OCI-LY7 (cell line): ENCODE data around the gene GNE. TPM values are rescaled to one million over a fixed set of nuclear protein-coding genes. Genes with fewer than 3 reads are reported as not detected.
"Not testable (repeated sequence)": the region's sequence is repeated elsewhere in the genome, so short reads cannot be mapped to it uniquely, and the experiment has no call there.

Source experiments
- Bru-seq: library from RNA; stranded (reverse); fragments of 400-500 nt; gene quantifications from one replicate; lab custom pipeline; 2021; lab: Mats Ljungman, UMichigan
- BruChase-seq, 2 experiments: library from RNA; stranded (reverse); fragments of 400-500 nt; gene quantifications; one replicate each; lab custom pipeline; 2021; lab: Mats Ljungman, UMichigan
- BruUV-seq: library from RNA; stranded (reverse); fragments of 400-500 nt; replicated peaks from 2 replicates; lab custom pipeline; 2021; lab: Mats Ljungman, UMichigan
- CTCF ChIA-PET: fragments of 300-600 bp; sonication (Branson Sonifier 250); formaldehyde crosslinking; loops from one replicate; lab custom pipeline; 2022; ENCODE audit warnings: antibody characterized with exemption; ENCODE audit not compliant: unreplicated experiment; lab: Charles Lee
- POLR2A ChIA-PET: fragments of 300-600 bp; sonication (Branson Sonifier 250); formaldehyde crosslinking; loops from one replicate; lab custom pipeline; 2022; ENCODE audit warnings: antibody characterized with exemption; lab: Charles Lee
- DNase-seq: peaks from one replicate; pipeline ENCODE4 v3.0.0-alpha.2; 2015; ENCODE audit warnings: low spot score
- H2AFZ ChIP-seq: fragments of 200-600 bp; sonication (generic), shearing (Covaris generic); 2 replicates; pipeline ENCODE4 v1.6.1; 2014; ENCODE audit warnings: mild to moderate bottlenecking, antibody characterized with exemption, low read length, moderate library complexity
- H3K27ac ChIP-seq: fragments of 200-600 bp; sonication (generic); 2 replicates; pipeline ENCODE4 v1.5.1; 2014; ENCODE audit warnings: mixed run types, low read depth, mild to moderate bottlenecking, moderate library complexity, low read length, inconsistent platforms; ENCODE audit not compliant: poor library complexity, severe bottlenecking
- H3K36me3 ChIP-seq: fragments of 200-600 bp; sonication (generic); 2 replicates; pipeline ENCODE4 v1.6.1; 2014; ENCODE audit warnings: mild to moderate bottlenecking, antibody characterized with exemption, low read length, moderate library complexity, mixed read lengths; ENCODE audit not compliant: insufficient read depth
- H3K4me1 ChIP-seq: fragments of 200-600 bp; sonication (generic); 2 replicates; pipeline ENCODE4 v1.5.1; 2014; ENCODE audit warnings: mild to moderate bottlenecking, low read length; ENCODE audit not compliant: insufficient read depth, poor library complexity, severe bottlenecking
- H3K4me2 ChIP-seq: fragments of 200-600 bp; sonication (generic); 2 replicates; pipeline ENCODE4 v1.6.1; 2014; ENCODE audit warnings: mild to moderate bottlenecking, low read length
- H3K4me3 ChIP-seq: fragments of 200-600 bp; sonication (generic); 2 replicates; pipeline ENCODE4 v1.5.1; 2014; ENCODE audit warnings: mild to moderate bottlenecking, low read depth, low read length; ENCODE audit not compliant: poor library complexity, severe bottlenecking
- H3K79me2 ChIP-seq: fragments of 200-600 bp; sonication (generic); 2 replicates; pipeline ENCODE4 v1.6.1; 2016; ENCODE audit warnings: low read depth, mild to moderate bottlenecking, low read length, moderate library complexity, mixed read lengths; ENCODE audit not compliant: insufficient read depth
- H3K9me2 ChIP-seq: fragments of 200-600 bp; sonication (generic); 2 replicates; pipeline ENCODE4 v1.6.1; 2016; ENCODE audit warnings: mild to moderate bottlenecking, low read length, mixed read lengths; ENCODE audit not compliant: insufficient read depth
- H3K9me3 ChIP-seq: fragments of 200-600 bp; sonication (generic); 2 replicates; pipeline ENCODE4 v1.6.1; 2014; ENCODE audit warnings: mild to moderate bottlenecking, mixed run types, low read length, mixed read lengths
- H4K20me1 ChIP-seq: fragments of 200-600 bp; sonication (generic); 2 replicates; pipeline ENCODE4 v1.6.1; 2014; ENCODE audit warnings: mild to moderate bottlenecking, antibody characterized with exemption, low read length, moderate library complexity, mixed read lengths; ENCODE audit not compliant: insufficient read depth
- EZH2phosphoT487 ChIP-seq: fragments of 200-600 bp; sonication (generic); IDR thresholded peaks from 2 replicates; pipeline ENCODE4 v1.6.1; 2018; ENCODE audit warnings: low read depth, borderline replicate concordance, mild to moderate bottlenecking, mixed run types, antibody characterized with exemption, low read length, moderate library complexity, mixed read lengths
- intact Hi-C: fragments of 100-400 bp; cut with micrococcal nuclease; formaldehyde crosslinking; loops from one replicate; pipeline ENCODE4 v1.10.0; 2022; ENCODE audit not compliant: unreplicated experiment
- long read RNA-seq: library from polyadenylated mRNA; stranded (forward); transcript quantifications from one replicate; pipeline ENCODE4 v2.0.0, GENCODE V29; 2022
- total RNA-seq, 2 experiments: library from RNA; depleted of rRNA in 1 of 2; stranded (reverse); fragments of >200 nt in 1 of 2; shearing (Covaris generic) in 1 of 2; gene quantifications; 2 replicates each; pipeline ENCODE4 v1.2.3, GENCODE V29; 2014 to 2022
- TF ChIP-seq, protein P1 (sequence below): fragments of 200-600 bp; sonication (generic); conservative IDR thresholded peaks from 2 replicates; pipeline ENCODE4 v1.5.1; 2014; ENCODE audit warnings: mild to moderate bottlenecking, antibody characterized with exemption, low read length, moderate library complexity, mixed read lengths

Gene GNE, protein sequence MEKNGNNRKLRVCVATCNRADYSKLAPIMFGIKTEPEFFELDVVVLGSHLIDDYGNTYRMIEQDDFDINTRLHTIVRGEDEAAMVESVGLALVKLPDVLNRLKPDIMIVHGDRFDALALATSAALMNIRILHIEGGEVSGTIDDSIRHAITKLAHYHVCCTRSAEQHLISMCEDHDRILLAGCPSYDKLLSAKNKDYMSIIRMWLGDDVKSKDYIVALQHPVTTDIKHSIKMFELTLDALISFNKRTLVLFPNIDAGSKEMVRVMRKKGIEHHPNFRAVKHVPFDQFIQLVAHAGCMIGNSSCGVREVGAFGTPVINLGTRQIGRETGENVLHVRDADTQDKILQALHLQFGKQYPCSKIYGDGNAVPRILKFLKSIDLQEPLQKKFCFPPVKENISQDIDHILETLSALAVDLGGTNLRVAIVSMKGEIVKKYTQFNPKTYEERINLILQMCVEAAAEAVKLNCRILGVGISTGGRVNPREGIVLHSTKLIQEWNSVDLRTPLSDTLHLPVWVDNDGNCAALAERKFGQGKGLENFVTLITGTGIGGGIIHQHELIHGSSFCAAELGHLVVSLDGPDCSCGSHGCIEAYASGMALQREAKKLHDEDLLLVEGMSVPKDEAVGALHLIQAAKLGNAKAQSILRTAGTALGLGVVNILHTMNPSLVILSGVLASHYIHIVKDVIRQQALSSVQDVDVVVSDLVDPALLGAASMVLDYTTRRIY
- total RNA-seq (2014; rRNA removed; shearing (Covaris generic)) (12.9 and 15.5 TPM in 2 replicates), total RNA-seq (2022) (27.7 and 28.4 TPM in 2 replicates), Bru-seq, nascent RNA (percentile 63 among the genes with signal in this experiment), BruChase-seq, experiment 1, labeled RNA remaining after a 6-hour chase (percentile 57 among the genes with signal in this experiment), BruChase-seq, experiment 2, labeled RNA remaining after a 2-hour chase (percentile 75 among the genes with signal in this experiment)
- long read RNA-seq, partial matches to known transcripts, result 0 of 7 reads
- long read RNA-seq, other reads (novel, unspliced or antisense), result 7 of 7 reads

DNA sequence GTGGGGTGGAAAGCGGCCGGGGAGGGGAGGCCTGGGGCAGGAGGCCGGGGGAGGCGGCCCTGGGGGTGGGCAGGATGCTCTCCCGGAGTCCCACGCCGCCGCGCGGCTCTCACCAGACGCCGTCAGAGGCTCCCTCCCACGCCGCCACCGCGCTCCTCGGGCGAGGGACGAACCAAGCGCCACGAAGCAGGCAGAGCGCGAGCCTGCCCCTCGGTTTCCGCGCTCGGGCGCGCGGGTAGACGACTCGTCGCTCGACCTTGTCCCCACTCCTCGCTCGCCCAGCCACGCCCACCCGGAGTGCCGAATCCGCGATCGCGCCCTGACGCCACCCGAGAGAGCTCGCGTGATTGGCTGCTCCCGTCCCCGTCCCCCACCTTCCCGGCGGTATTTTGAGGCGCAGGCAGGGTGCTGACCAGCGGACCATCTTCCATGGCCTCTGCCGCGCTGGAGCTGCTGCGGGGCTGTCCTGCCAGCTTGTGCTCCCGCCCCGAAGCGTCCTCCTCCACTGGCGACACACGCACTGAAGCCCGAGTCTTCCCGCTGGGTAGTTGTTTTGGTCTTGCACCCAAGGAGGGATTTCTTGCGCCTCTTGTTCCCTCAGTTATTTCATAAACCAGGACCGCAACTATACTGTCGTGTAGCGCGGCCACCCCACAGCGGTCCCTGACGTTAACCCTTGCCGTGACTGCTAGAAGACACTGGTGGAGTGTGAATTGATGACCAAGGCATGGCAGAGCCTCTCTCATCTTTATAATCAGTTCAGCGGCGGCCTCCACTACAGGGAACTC is at the start of gene GNE:
GNE (minus strand) TSS at position 241 of the 788 bp plus-strand sequence. CDS start 9,093 bp downstream, outside the sequence.
- no TSS peak for BruUV-seq
- H3K4me2 ChIP-seq, result peak within 1 kb of the TSS; percentile 70
- no peaks in the 10 kb centered on the region for H3K9me3 ChIP-seq
- no peaks in the 10 kb centered on the region for H3K36me3 ChIP-seq
- H3K4me1 ChIP-seq, result peaks cover 10% of the 10 kb centered on the region
- ChIA-PET CTCF (no interaction called here), POLR2A (interaction anchor here (0.6 to 2.0 kb wide), 7 partner anchors 10 to 300 kb away, joined by 3 to 10 read pairs (median 3); partner anchors contain the start of gene CLTA)
- intact Hi-C loops, result loop anchor here (1.0 kb wide), 1 partner anchor 68 kb away; the partner anchor contains the start of gene CLTA
- peak within 1 kb of the TSS; percentile 33 for H3K27ac ChIP-seq
- H3K4me3 ChIP-seq, result peak within 1 kb of the TSS; percentile 79
- H4K20me1 ChIP-seq, result no peaks in the 10 kb centered on the region
- TF ChIP-seq, protein P1, sequence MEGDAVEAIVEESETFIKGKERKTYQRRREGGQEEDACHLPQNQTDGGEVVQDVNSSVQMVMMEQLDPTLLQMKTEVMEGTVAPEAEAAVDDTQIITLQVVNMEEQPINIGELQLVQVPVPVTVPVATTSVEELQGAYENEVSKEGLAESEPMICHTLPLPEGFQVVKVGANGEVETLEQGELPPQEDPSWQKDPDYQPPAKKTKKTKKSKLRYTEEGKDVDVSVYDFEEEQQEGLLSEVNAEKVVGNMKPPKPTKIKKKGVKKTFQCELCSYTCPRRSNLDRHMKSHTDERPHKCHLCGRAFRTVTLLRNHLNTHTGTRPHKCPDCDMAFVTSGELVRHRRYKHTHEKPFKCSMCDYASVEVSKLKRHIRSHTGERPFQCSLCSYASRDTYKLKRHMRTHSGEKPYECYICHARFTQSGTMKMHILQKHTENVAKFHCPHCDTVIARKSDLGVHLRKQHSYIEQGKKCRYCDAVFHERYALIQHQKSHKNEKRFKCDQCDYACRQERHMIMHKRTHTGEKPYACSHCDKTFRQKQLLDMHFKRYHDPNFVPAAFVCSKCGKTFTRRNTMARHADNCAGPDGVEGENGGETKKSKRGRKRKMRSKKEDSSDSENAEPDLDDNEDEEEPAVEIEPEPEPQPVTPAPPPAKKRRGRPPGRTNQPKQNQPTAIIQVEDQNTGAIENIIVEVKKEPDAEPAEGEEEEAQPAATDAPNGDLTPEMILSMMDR, result no peak
- no peak for TF ChIP-seq EZH2phosphoT487
- H3K9me2 ChIP-seq, result no peaks in the 10 kb centered on the region
- peaks cover 15% of the 10 kb centered on the region; the same call in 1 of the 2 replicates for H3K79me2 ChIP-seq
- peak within 1 kb of the TSS; percentile 78 for H2AFZ ChIP-seq
- peak; percentile 94 for DNase-seq

DNA sequence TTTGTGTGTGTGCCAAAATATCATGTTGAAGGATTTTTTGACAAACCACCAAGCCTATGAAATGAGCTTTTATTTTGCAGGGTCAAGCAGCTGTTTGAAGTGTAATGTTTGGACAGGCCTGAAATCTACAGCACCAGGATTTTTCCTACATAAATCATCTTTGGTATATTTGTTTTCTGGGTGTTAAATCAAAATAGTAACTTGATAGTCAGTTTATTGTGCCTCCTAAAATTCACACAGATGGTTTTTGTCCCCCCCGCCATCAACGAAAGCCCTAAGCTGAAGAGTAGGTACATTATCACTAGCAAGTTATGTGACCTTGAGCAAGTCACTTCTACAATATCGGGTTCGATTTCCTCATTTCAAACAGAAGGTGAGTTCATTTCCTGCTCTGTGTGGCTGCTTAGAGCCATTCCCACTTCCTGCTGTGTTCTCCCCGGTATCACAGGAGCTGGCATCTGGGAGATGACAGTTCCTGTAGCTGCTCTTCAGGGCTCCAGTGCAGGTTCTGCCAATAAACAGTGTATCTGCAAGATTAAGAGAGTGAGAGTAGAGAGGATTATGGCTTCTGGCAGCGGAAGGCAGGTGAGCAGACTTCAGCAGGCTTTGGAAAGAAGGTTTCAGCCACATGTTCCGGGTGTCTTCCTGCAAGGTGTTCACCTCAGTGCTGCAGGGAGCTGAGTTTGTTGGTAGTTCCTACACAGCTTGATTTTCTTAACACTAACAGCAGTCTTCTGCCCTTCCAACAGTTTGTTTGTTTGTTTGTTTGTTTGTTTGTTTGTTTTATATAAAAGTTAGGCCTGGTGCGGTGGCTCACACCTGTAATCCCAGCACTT is 48.4 kb upstream of the GNE start:
- H2AFZ ChIP-seq, result peak overlapping the region; percentile 38
- POLR2A ChIA-PET, result interaction anchor here (0.6 kb wide), 1 partner anchor 503 kb away, joined by 3 read pairs; no protein-coding TSS in a partner anchor

DNA sequence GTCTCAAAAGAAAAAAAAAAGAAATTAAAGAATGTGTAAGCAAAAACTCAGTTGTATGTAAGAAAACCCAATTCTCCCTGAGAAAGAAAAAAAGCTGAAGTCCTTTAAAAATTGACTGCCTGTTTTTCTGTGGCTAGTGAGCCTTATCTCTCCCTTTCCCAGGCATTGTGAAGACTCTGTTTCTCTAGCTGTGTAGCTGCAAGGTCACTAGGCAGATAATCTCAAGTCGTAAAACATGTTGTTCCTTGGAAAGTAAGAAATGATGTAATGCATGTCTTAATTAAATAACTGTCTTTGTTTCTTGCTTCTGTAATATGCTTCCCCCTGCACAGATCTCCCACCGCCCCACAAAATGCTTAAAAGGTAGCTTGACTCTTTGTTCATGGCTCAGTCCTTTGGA is 46.1 kb upstream of the GNE start:
- H3K4me2 ChIP-seq, H4K20me1 ChIP-seq, H3K4me1 ChIP-seq, H3K9me2 ChIP-seq, H3K4me3 ChIP-seq, H3K36me3 ChIP-seq, H2AFZ ChIP-seq, POLR2A ChIA-PET, H3K79me2 ChIP-seq, BruUV-seq, DNase-seq, H3K9me3 ChIP-seq, H3K27ac ChIP-seq, CTCF ChIA-PET, intact Hi-C loops: not testable (repeated sequence)

More for the DNA sequence above, 48.4 kb upstream of the GNE start:
- intact Hi-C loops, result no loop called here
- TF ChIP-seq EZH2phosphoT487, result no peak
- TF ChIP-seq, protein P1, result no peak
- Histone ChIP-seq H3K36me3 (no peaks in the 10 kb centered on the region), H3K27ac (no peak overlapping the region), H3K4me3 (no peak overlapping the region), H3K9me3 (no peaks in the 10 kb centered on the region), H3K79me2 (no peaks in the 10 kb centered on the region), H4K20me1 (no peaks in the 10 kb centered on the region), H3K4me1 (peaks cover 8% of the 10 kb centered on the region), H3K9me2 (no peaks in the 10 kb centered on the region), H3K4me2 (no peak overlapping the region)
- peak; percentile 19 for DNase-seq
- CTCF ChIA-PET, result no interaction called here
- no TSS peak for BruUV-seq
